BJ (cell line): ENCODE results near the gene LIMCH1. TPM values are rescaled to one million over a fixed set of nuclear protein-coding genes. Genes with fewer than 3 reads are reported as not detected.

Experiments used
- CTCF ChIA-PET: fragments of 350-600 bp; formaldehyde crosslinking; extraction: SDS; loops from one replicate; lab custom pipeline; 2021; ENCODE audit warnings: antibody characterized with exemption, inconsistent platforms; lab: Yijun Ruan, JAX
- POLR2A ChIA-PET: fragments of 300-600 bp; sonication (Branson Sonifier 250); formaldehyde crosslinking; extraction: SDS; loops from one replicate; lab custom pipeline; 2021; ENCODE audit warnings: antibody characterized with exemption; lab: Charles Lee
- DNase-seq: peaks from one replicate; pipeline ENCODE4 v3.0.0-alpha.2; 2011; ENCODE audit warnings: low read depth
- H3K27me3 ChIP-seq: 2 replicates; pipeline ENCODE4 v1.6.0; 2011; ENCODE audit warnings: low read length; ENCODE audit not compliant: control insufficient read depth, insufficient read depth
- H3K36me3 ChIP-seq: 2 replicates; pipeline ENCODE4 v1.5.1; 2011; ENCODE audit warnings: low read length; ENCODE audit not compliant: control insufficient read depth, insufficient read depth
- H3K4me3 ChIP-seq: 2 replicates; pipeline ENCODE4 v1.5.1; 2011; ENCODE audit warnings: low read depth, mild to moderate bottlenecking, control low read depth, low read length
- CTCF ChIP-seq: IDR thresholded peaks from 2 replicates; pipeline ENCODE4 v1.5.1; 2011; ENCODE audit warnings: low read depth, mild to moderate bottlenecking, control low read depth, inconsistent platforms, low read length, moderate library complexity; ENCODE audit not compliant: insufficient read depth
- polyA plus RNA-seq: library from polyadenylated mRNA; depleted of rRNA; stranded (reverse); fragments of >200 nt; gene quantifications from 2 replicates; pipeline ENCODE4 v1.2.3, GENCODE V29; 2011; rRNA removed

LIMCH1 gene
- polyA plus RNA-seq, 1 experiment = 133 TPM

- ChIA-PET CTCF (no interaction called here), POLR2A (no interaction called here)
- Histone ChIP-seq H3K36me3 (no peaks in the 10 kb centered on the region), H3K4me3 (no peak within 1 kb of the TSS), H3K27me3 (peaks cover 75% of the 10 kb centered on the region)
- TF ChIP-seq CTCF = no peak
- DNase-seq = no peak
Observed at GRCh38 chr4:41748571-41749475, 210.9 kb downstream of the LIMCH1 start, which contains the start of gene PHOX2B. TSS of gene PHOX2B (minus strand) at chr4:41748725. CDS start at chr4:41748610, 115 bp downstream.

GRCh38 chr4:41749631-41750039 is 211.7 kb downstream of the LIMCH1 start:
- Histone ChIP-seq H3K36me3 (no peaks in the 10 kb centered on the region), H3K27me3 (peaks cover 78% of the 10 kb centered on the region), H3K4me3 (no peak overlapping the region)
- CTCF ChIA-PET = no interaction called here
- POLR2A ChIA-PET = no interaction called here
- no peak for TF ChIP-seq CTCF
- no peak for DNase-seq

Other genes starting within 250 kb of the LIMCH1 start
- not detected in 2 replicates for gene PHOX2B, start 210.6 kb downstream of the LIMCH1 start, polyA plus RNA-seq